WTC11 (cell line): ENCODE results near the gene ACR. TPM values are rescaled to one million over a fixed set of nuclear protein-coding genes. Genes with fewer than 3 reads are reported as not detected.
"Not testable (repeated sequence)": the region's sequence is repeated elsewhere in the genome, so short reads cannot be mapped to it uniquely, and the experiment has no call there.

Experiments
- ATAC-seq: fragments of 200-7000 bp; cut with Tn5 transposase; 2 replicates; pipeline ENCODE4 v1.10.0; 2021; ENCODE audit warnings: mild to moderate bottlenecking, moderate library complexity
- CTCF ChIA-PET: fragments of 300-600 bp; sonication (Branson Sonifier 250); formaldehyde crosslinking; loops from one replicate; lab custom pipeline; 2021; ENCODE audit warnings: antibody characterized with exemption; lab: Charles Lee
- POLR2A ChIA-PET: fragments of 350-600 bp; sonication (Branson Sonifier 250); formaldehyde crosslinking; loops from one replicate; lab custom pipeline; 2021; ENCODE audit warnings: antibody characterized with exemption; lab: Charles Lee
- DNase-seq: peaks from one replicate; pipeline ENCODE4 v3.0.0; 2021; ENCODE audit warnings: low spot score
- H3K27ac Mint-ChIP-seq: 2 replicates; pipeline ENCODE4 v1.8.0; 2021; ENCODE audit warnings: mixed read lengths
- H3K27me3 Mint-ChIP-seq: 2 replicates; pipeline ENCODE4 v1.8.0; 2021; ENCODE audit warnings: low read depth, mild to moderate bottlenecking, moderate library complexity, mixed read lengths
- H3K36me3 Mint-ChIP-seq: 2 replicates; pipeline ENCODE4 v1.8.0; 2021; ENCODE audit warnings: mixed read lengths
- H3K4me1 Mint-ChIP-seq: 2 replicates; pipeline ENCODE4 v1.8.0; 2022; ENCODE audit warnings: mixed read lengths
- H3K4me3 Mint-ChIP-seq: 2 replicates; pipeline ENCODE4 v1.8.0; 2021; ENCODE audit warnings: mild to moderate bottlenecking, moderate library complexity, mixed read lengths
- H3K9me3 Mint-ChIP-seq: 2 replicates; pipeline ENCODE4 v1.8.0; 2021; ENCODE audit warnings: mixed read lengths
- SP1 ChIP-seq: sonication (generic); formaldehyde crosslinking; conservative IDR thresholded peaks from 2 replicates; pipeline ENCODE4 v1.8.1; 2022; ENCODE audit warnings: missing genetic modification reagents
- ZNF263 ChIP-seq: sonication (generic); formaldehyde crosslinking; IDR thresholded peaks from 2 replicates; pipeline ENCODE4 v1.8.1; 2022; ENCODE audit warnings: low read depth, mild to moderate bottlenecking, moderate library complexity, missing genetic modification reagents
- total RNA-seq: library from RNA; stranded (reverse); gene quantifications from 3 replicates; pipeline ENCODE4 v1.2.3, GENCODE V29; 2021
- TF ChIP-seq, protein P1 (sequence below): sonication (generic); formaldehyde crosslinking; IDR thresholded peaks from 2 replicates; pipeline ENCODE4 v1.8.1; 2022; ENCODE audit warnings: low read depth, mild to moderate bottlenecking, moderate library complexity, missing genetic modification reagents, borderline replicate concordance
- TF ChIP-seq, protein P2 (sequence below): sonication (generic); formaldehyde crosslinking; IDR thresholded peaks from 2 replicates; pipeline ENCODE4 v1.8.1; 2023; ENCODE audit warnings: mild to moderate bottlenecking, missing genetic modification reagents, moderate library complexity

ACR gene
- total RNA-seq, 1 experiment from 2014 or later = 0.46 TPM

DNA sequence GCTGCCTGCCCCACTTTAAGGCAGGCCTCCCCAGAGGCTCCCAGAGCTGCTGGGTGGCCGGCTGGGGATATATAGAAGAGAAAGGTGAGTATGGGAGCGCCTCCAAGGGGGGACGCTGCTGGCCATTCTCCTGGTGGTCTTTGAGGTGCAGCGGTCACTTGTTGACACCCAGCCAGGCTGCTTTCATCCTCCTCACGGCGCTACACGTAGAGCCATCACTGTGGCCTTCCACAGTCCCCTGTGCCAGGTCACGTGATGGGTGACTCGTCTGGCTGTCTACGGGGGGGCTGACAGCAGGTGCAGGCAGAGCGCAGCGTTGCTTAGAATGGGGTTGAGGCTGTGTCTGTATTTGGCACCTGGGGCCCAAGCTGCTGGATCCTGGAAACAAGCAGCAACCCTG lies 1.9 kb downstream of the ACR start:
- Mint-ChIP-seq H3K36me3 (no peaks in the 10 kb centered on the region), H3K4me3 (no peak overlapping the region), H3K27me3 (peaks cover 83% of the 10 kb centered on the region), H3K27ac (no peak overlapping the region), H3K4me1 (no peaks in the 10 kb centered on the region), H3K9me3 (no peaks in the 10 kb centered on the region)
- CTCF ChIA-PET = no interaction called here
- POLR2A ChIA-PET = no interaction called here
- ATAC-seq (no peak), DNase-seq (no peak)
- TF ChIP-seq SP1 (CRISPR knock-in tag) (no peak), ZNF263 (no peak)
- TF ChIP-seq, protein P1, sequence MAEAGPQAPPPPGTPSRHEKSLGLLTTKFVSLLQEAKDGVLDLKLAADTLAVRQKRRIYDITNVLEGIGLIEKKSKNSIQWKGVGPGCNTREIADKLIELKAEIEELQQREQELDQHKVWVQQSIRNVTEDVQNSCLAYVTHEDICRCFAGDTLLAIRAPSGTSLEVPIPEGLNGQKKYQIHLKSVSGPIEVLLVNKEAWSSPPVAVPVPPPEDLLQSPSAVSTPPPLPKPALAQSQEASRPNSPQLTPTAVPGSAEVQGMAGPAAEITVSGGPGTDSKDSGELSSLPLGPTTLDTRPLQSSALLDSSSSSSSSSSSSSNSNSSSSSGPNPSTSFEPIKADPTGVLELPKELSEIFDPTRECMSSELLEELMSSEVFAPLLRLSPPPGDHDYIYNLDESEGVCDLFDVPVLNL = no peak
- TF ChIP-seq, protein P2, sequence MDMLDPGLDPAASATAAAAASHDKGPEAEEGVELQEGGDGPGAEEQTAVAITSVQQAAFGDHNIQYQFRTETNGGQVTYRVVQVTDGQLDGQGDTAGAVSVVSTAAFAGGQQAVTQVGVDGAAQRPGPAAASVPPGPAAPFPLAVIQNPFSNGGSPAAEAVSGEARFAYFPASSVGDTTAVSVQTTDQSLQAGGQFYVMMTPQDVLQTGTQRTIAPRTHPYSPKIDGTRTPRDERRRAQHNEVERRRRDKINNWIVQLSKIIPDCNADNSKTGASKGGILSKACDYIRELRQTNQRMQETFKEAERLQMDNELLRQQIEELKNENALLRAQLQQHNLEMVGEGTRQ (CRISPR knock-in tag) = peak; percentile 26; the same call in 1 of the 2 replicates

- H3K4me1 Mint-ChIP-seq, H3K36me3 Mint-ChIP-seq, CTCF ChIA-PET, H3K27ac Mint-ChIP-seq, ATAC-seq, H3K4me3 Mint-ChIP-seq, H3K9me3 Mint-ChIP-seq, POLR2A ChIA-PET, DNase-seq: not testable (repeated sequence)
- H3K27me3 Mint-ChIP-seq = peaks cover 82% of the 10 kb centered on the region
Observed at GRCh38 chr22:50740714-50741113, 2.7 kb downstream of the ACR start.

DNA sequence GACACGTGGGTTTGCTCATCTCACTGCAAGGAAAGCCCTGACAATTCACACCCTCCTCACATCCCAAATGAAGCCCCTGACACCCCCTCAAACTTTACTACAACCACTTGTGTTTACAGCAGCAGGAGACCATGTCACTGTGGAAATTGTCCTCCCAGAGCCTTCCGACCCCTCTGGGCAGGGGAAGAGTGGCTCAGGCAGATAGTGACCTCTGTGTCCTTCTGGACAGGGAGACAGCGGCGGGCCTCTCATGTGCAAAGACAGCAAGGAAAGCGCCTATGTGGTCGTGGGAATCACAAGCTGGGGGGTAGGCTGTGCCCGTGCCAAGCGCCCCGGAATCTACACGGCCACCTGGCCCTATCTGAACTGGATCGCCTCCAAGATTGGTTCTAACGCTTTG lies 6.4 kb downstream of the ACR start:
- ATAC-seq, H3K9me3 Mint-ChIP-seq, POLR2A ChIA-PET, H3K27ac Mint-ChIP-seq, DNase-seq, H3K4me1 Mint-ChIP-seq, CTCF ChIA-PET, H3K36me3 Mint-ChIP-seq, H3K4me3 Mint-ChIP-seq: not testable (repeated sequence)
- H3K27me3 Mint-ChIP-seq = peaks cover 78% of the 10 kb centered on the region

DNA sequence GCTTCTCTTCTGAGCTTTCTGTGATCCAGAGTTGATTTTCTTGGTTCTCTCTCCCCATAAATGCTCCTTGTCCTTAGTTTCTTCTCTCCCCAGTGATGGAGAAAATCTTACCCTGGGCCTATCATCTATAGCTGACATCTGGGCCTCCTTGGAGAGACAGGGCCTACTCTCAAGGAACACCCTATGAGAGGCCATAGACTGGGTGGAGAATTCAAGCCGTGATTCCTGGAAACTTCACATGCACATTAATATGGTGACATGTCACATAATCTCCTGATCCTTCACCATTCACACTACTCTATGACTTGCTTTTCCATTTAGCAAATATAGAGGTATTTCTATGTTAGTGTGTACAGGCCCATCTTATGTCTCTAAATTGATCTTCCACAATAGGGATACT lies 9.5 kb downstream of the ACR start:
- DNase-seq, H3K9me3 Mint-ChIP-seq, H3K4me3 Mint-ChIP-seq, H3K4me1 Mint-ChIP-seq, CTCF ChIA-PET, POLR2A ChIA-PET, H3K36me3 Mint-ChIP-seq, ATAC-seq, H3K27ac Mint-ChIP-seq: not testable (repeated sequence)
- peaks cover 79% of the 10 kb centered on the region for H3K27me3 Mint-ChIP-seq

DNA sequence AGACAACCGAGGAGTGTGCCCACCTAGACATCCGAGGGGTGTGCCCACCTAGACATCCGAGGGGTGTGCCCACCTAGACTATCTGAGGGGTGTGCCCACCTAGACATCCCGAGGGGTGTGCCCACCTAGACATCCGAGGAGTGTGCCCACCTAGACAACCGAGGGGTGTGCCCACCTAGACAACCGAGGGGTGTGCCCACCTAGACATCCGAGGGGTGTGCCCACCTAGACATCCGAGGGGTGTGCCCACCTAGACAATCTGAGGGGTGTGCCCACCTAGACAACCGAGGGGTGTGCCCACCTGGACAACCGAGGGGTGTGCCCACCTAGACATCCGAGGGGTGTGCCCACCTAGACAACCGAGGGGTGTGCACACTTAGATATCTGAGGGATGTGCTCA lies 10.6 kb downstream of the ACR start:
- H3K9me3 Mint-ChIP-seq, POLR2A ChIA-PET, H3K36me3 Mint-ChIP-seq, DNase-seq, H3K27ac Mint-ChIP-seq, CTCF ChIA-PET, H3K4me3 Mint-ChIP-seq, H3K4me1 Mint-ChIP-seq, ATAC-seq: not testable (repeated sequence)
- H3K27me3 Mint-ChIP-seq = peaks cover 82% of the 10 kb centered on the region

- ATAC-seq, H3K4me3 Mint-ChIP-seq, H3K36me3 Mint-ChIP-seq, POLR2A ChIA-PET, DNase-seq, CTCF ChIA-PET, H3K9me3 Mint-ChIP-seq, H3K4me1 Mint-ChIP-seq, H3K27ac Mint-ChIP-seq: not testable (repeated sequence)
- H3K27me3 Mint-ChIP-seq = peaks cover 83% of the 10 kb centered on the region
Observed at GRCh38 chr22:50749302-50750074, 11.5 kb downstream of the ACR start.

GRCh38 chr22:50755251-50755650 lies 17.2 kb downstream of the ACR start:
- H3K27ac Mint-ChIP-seq, POLR2A ChIA-PET, H3K4me3 Mint-ChIP-seq, H3K9me3 Mint-ChIP-seq, H3K36me3 Mint-ChIP-seq, ATAC-seq, H3K4me1 Mint-ChIP-seq, DNase-seq: not testable (repeated sequence)
- CTCF ChIA-PET = interaction anchor here (2.8 kb wide), 1 partner anchor 20 kb away, joined by 14 read pairs; no protein-coding TSS in a partner anchor
- peaks cover 99% of the 10 kb centered on the region for H3K27me3 Mint-ChIP-seq

DNA sequence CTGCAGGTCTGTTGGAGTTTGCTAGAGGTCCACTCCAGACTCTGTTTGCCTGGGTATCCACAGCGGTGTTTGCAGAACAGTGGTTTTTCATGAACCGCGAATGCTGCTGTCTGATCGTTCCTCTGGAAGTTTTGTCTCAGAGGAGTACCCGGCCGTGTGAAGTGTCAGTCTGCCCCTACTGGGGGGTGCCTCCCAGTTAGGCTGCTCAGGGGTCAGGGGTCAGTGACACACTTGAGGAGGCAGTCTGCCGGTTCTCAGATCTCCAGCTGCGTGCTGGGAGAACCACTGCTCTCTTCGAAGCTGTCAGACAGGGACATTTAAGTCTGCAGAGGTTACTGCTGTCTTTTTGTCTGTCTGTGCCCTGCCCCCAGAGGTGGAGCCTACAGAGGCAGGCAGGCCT lies 18.4 kb downstream of the ACR start:
- H3K4me1 Mint-ChIP-seq, ATAC-seq, DNase-seq, POLR2A ChIA-PET, H3K9me3 Mint-ChIP-seq, H3K36me3 Mint-ChIP-seq, H3K27ac Mint-ChIP-seq: not testable (repeated sequence)
- Mint-ChIP-seq H3K27me3 (peaks cover 96% of the 10 kb centered on the region), H3K4me3 (peak overlapping the region; percentile 93)
- CTCF ChIA-PET = interaction anchor here (0.9 to 2.8 kb wide), 2 partner anchors 19 to 25 kb away, joined by 3 to 14 read pairs; no protein-coding TSS in a partner anchor
